ENCODE data around the gene IL17RD. TPM values are rescaled to one million over a fixed set of nuclear protein-coding genes. Genes with fewer than 3 reads are reported as not detected.
"Not testable (repeated sequence)": the region's sequence is repeated elsewhere in the genome, so short reads cannot be mapped to it uniquely, and the experiment has no call there.

IL17RD gene
- total RNA-seq, 2 experiments from 2014 or later: 0.05 TPM; not detected in 1

DNA sequence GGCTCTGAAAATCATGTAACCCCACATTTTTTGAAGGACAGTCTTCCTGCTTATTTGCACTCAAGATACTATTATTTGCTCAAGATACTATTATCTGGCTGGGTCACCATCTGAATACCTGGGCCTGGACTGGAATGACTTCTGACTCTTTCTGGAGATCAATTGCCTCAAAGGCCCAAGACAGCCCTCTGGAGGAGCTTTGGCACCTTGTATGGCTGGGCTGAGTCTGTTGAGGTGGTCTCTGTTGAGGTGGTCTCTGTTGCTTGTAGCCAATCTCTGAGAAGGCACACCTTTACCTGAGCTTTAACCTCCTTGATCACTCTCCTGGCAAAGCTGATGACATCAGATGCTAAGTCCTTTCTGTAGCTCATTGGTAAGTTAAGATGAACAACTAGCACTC, 71.7 kb downstream of the IL17RD start:
- Mint-ChIP-seq H3K4me3 (no peak overlapping the region), H3K36me3 (ENCODE audit: low read depth) (no peaks in the 10 kb centered on the region), H3K27ac (no peak overlapping the region), H3K9me3 (no peaks in the 10 kb centered on the region), H3K4me1 (no peaks in the 10 kb centered on the region), H3K27me3 (peaks cover 10% of the 10 kb centered on the region)
- ChIA-PET POLR2A (no interaction called here), CTCF (interaction anchor here (1.2 kb wide), 1 partner anchor 10 kb away, joined by 3 read pairs; no protein-coding TSS in a partner anchor)
- no peak for DNase-seq

GRCh38 chr3:57091521-57092273, 73.5 kb downstream of the IL17RD start:
- POLR2A ChIA-PET: interaction anchor here (1.2 kb wide), 1 partner anchor 465 kb away, joined by 3 read pairs; no protein-coding TSS in a partner anchor
- CTCF ChIA-PET: interaction anchor here (1.1 kb wide), 1 partner anchor 8 kb away, joined by 3 read pairs; no protein-coding TSS in a partner anchor
- no peak overlapping the region for H3K4me3 Mint-ChIP-seq
- H3K27me3 Mint-ChIP-seq: peaks cover 12% of the 10 kb centered on the region
- H3K9me3 Mint-ChIP-seq: no peaks in the 10 kb centered on the region
- H3K4me1 Mint-ChIP-seq: no peaks in the 10 kb centered on the region
- H3K36me3 Mint-ChIP-seq (ENCODE audit: low read depth): no peaks in the 10 kb centered on the region
- no peak overlapping the region for H3K27ac Mint-ChIP-seq
- no peak for DNase-seq

DNA sequence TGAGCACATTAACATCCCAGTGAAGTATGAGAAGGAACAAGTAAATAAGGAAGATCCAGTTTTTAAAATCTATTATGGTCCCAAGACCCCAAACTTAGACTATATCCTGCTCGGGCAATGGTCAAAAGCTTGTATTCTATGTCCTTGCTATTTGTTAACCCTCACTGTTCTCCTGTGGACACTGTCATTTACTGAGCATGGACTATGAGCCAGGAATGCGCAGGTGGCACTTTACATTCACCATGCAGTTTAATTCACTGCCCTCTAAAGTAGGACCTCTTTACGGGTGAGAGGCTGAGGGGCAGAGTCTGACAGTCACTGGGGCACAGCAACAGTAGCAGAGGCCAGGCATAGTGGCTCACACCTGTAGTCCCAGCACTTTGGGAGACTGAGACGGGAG, 76.1 kb downstream of the IL17RD start:
- Mint-ChIP-seq H3K4me1 (no peaks in the 10 kb centered on the region), H3K4me3 (no peak overlapping the region), H3K9me3 (no peaks in the 10 kb centered on the region), H3K27ac (no peak overlapping the region), H3K36me3 (ENCODE audit: low read depth) (no peaks in the 10 kb centered on the region), H3K27me3 (peaks cover 12% of the 10 kb centered on the region)
- ChIA-PET CTCF (no interaction called here), POLR2A (no interaction called here)
- DNase-seq: no peak

- peaks cover 12% of the 10 kb centered on the region for H3K27me3 Mint-ChIP-seq
- no peak overlapping the region for H3K4me3 Mint-ChIP-seq
- POLR2A ChIA-PET: no interaction called here
- H3K4me1 Mint-ChIP-seq: no peaks in the 10 kb centered on the region
- no peaks in the 10 kb centered on the region for H3K36me3 Mint-ChIP-seq (ENCODE audit: low read depth)
- no peak for DNase-seq
- no peak overlapping the region for H3K27ac Mint-ChIP-seq
- H3K9me3 Mint-ChIP-seq: no peaks in the 10 kb centered on the region
- CTCF ChIA-PET: no interaction called here
Measured at GRCh38 chr3:57088503-57088902, 76.7 kb downstream of the IL17RD start.

- H3K27ac Mint-ChIP-seq: no peak overlapping the region
- H3K4me1 Mint-ChIP-seq: no peaks in the 10 kb centered on the region
- POLR2A ChIA-PET: no interaction called here
- H3K36me3 Mint-ChIP-seq (ENCODE audit: low read depth): no peaks in the 10 kb centered on the region
- no peak for DNase-seq
- H3K4me3 Mint-ChIP-seq: no peak overlapping the region
- peaks cover 12% of the 10 kb centered on the region for H3K27me3 Mint-ChIP-seq
- CTCF ChIA-PET: no interaction called here
- no peaks in the 10 kb centered on the region for H3K9me3 Mint-ChIP-seq
Measured at GRCh38 chr3:57087361-57088092, 77.6 kb downstream of the IL17RD start.

GRCh38 chr3:57086201-57086600, 79.0 kb downstream of the IL17RD start:
- Mint-ChIP-seq H3K27me3 (peaks cover 12% of the 10 kb centered on the region), H3K27ac (no peak overlapping the region), H3K9me3 (no peaks in the 10 kb centered on the region), H3K4me3 (no peak overlapping the region), H3K36me3 (ENCODE audit: low read depth) (no peaks in the 10 kb centered on the region), H3K4me1 (no peaks in the 10 kb centered on the region)
- no peak for DNase-seq
- CTCF ChIA-PET: no interaction called here
- POLR2A ChIA-PET: no interaction called here

DNA sequence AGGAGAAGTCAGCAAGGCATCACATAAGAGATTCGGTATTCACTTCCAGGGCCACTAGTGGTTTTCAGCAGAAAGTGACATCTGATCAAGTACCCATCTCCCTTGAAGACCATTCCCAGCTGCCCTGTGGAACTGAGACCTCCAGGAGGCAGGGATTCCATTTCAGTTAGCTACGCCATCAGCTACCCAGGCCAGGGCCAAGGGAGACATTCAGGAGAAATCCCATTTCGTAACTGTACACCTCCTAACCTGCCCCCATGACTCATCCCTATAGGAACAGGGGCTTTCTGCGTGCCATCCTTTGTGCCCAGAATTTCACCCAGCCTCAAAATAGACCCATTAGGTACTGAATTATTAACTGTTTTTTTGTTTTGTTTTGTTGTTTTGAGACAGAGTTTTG, 79.9 kb downstream of the IL17RD start:
- Mint-ChIP-seq H3K27me3 (peaks cover 17% of the 10 kb centered on the region), H3K36me3 (ENCODE audit: low read depth) (no peaks in the 10 kb centered on the region), H3K9me3 (no peaks in the 10 kb centered on the region), H3K4me1 (no peaks in the 10 kb centered on the region), H3K4me3 (no peak overlapping the region), H3K27ac (no peak overlapping the region)
- no peak for DNase-seq
- POLR2A ChIA-PET: no interaction called here
- CTCF ChIA-PET: no interaction called here

GRCh38 chr3:57083266-57083995, 81.7 kb downstream of the IL17RD start:
- H3K36me3 Mint-ChIP-seq (ENCODE audit: low read depth); H3K4me1 Mint-ChIP-seq; H3K9me3 Mint-ChIP-seq; H3K4me3 Mint-ChIP-seq; H3K27ac Mint-ChIP-seq; DNase-seq; POLR2A ChIA-PET: not testable (repeated sequence)
- peaks cover 20% of the 10 kb centered on the region for H3K27me3 Mint-ChIP-seq
- CTCF ChIA-PET: interaction anchor here (1.1 kb wide), 2 partner anchors 29 to 381 kb away, joined by 3 read pairs; no protein-coding TSS in a partner anchor

GRCh38 chr3:57082481-57082880, 82.7 kb downstream of the IL17RD start:
- Mint-ChIP-seq H3K27ac (no peak overlapping the region), H3K27me3 (peaks cover 28% of the 10 kb centered on the region), H3K36me3 (ENCODE audit: low read depth) (no peaks in the 10 kb centered on the region), H3K4me3 (no peak overlapping the region), H3K9me3 (no peaks in the 10 kb centered on the region), H3K4me1 (peaks cover 6% of the 10 kb centered on the region)
- ChIA-PET CTCF (no interaction called here), POLR2A (no interaction called here)
- no peak for DNase-seq

DNA sequence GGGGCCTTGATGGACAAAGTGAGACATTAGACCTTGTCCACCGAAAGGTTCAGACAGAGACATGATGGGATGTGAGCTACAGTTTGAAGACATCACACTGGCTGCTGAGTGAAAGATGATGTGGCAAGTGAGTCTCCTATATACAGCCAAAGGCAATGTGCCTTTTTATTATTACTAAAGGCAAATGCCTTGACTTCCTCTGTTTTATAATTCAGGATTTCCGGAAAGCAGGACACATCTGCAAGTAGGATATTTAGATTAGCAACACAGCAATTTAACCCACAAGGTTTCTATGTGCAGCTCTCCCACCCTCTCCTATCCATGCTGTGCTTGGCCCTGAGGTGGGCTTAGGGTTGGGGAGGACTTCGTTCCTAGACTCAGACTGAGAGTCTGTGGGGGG, 84.0 kb downstream of the IL17RD start:
- CTCF ChIA-PET: interaction anchor here (0.7 kb wide), 1 partner anchor 78 kb away, joined by 3 read pairs; no protein-coding TSS in a partner anchor
- H3K4me1 Mint-ChIP-seq: peaks cover 6% of the 10 kb centered on the region
- H3K4me3 Mint-ChIP-seq: no peak overlapping the region
- H3K9me3 Mint-ChIP-seq: no peaks in the 10 kb centered on the region
- no peaks in the 10 kb centered on the region for H3K36me3 Mint-ChIP-seq (ENCODE audit: low read depth)
- H3K27me3 Mint-ChIP-seq: peaks cover 41% of the 10 kb centered on the region
- POLR2A ChIA-PET: no interaction called here
- H3K27ac Mint-ChIP-seq: no peak overlapping the region
- no peak for DNase-seq

DNA sequence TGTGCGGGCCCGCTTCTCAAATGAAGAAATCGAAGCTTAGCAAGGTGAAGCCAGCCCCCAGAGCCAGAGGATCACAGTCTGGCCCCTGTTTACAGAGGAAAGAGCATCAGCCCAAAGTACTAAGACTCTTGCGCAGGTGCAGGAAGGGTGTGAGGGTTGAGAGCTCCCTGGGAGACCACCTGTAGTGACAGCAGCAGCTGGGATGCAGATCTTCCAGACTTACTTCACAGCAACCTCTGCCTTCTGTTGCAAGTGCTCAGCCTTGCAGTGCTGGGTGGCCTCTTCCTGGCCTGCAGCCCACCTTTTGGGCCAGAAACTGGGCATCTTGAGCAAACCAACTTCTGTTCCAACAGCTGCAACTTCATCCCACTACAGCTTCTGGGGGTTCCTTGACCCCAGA, 85.0 kb downstream of the IL17RD start:
- DNase-seq: no peak
- ChIA-PET CTCF (no interaction called here), POLR2A (no interaction called here)
- Mint-ChIP-seq H3K27ac (no peak overlapping the region), H3K4me1 (peaks cover 6% of the 10 kb centered on the region), H3K4me3 (no peak overlapping the region), H3K9me3 (no peaks in the 10 kb centered on the region), H3K36me3 (ENCODE audit: low read depth) (no peaks in the 10 kb centered on the region), H3K27me3 (peaks cover 46% of the 10 kb centered on the region)

DNA sequence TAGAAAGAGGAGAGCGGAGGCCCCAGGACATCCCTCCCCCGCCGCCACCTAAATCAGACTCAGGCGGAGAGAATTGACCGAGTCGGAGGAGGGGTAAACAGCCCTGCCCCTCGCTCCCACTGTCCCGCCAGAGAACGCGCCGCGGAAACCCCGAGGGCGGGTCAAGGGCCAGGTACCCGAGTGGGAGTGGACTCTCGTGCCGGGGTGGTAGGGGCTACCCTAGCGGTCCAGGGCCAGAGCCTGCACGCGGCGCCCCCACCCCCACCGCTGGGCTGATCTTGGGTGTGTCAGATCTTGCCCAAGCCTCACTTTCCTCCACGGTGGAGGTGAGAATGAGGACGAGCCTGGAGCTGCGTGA, 85.7 kb downstream of the IL17RD start:
- ChIA-PET CTCF (no interaction called here), POLR2A (no interaction called here)
- DNase-seq: no peak
- Mint-ChIP-seq H3K27me3 (peaks cover 54% of the 10 kb centered on the region), H3K36me3 (ENCODE audit: low read depth) (no peaks in the 10 kb centered on the region), H3K4me3 (no peak overlapping the region), H3K27ac (no peak overlapping the region), H3K4me1 (peaks cover 6% of the 10 kb centered on the region), H3K9me3 (no peaks in the 10 kb centered on the region)

GRCh38 chr3:57078635-57079473, 86.3 kb downstream of the IL17RD start:
- Mint-ChIP-seq H3K27ac (no peak overlapping the region), H3K4me1 (peaks cover 6% of the 10 kb centered on the region), H3K4me3 (peak overlapping the region; percentile 51), H3K9me3 (no peaks in the 10 kb centered on the region), H3K36me3 (ENCODE audit: low read depth) (no peaks in the 10 kb centered on the region), H3K27me3 (peaks cover 59% of the 10 kb centered on the region)
- CTCF ChIA-PET: no interaction called here
- DNase-seq: no peak
- POLR2A ChIA-PET: no interaction called here

Measured in activated CD4-positive, alpha-beta memory T cell treated with anti-CD3 and anti-CD28 coated beads, Interleukin-2, amount 10 ng/mL, durations not matched to agents 7 days and 5 days (primary cell).